Activated CD4-positive, alpha-beta T cell treated with anti-CD3 and anti-CD28 coated beads, Interleukin-2, Interleukin-6, amounts not matched to agents 100 ng/mL and 50 ng/mL, durations not matched to agents 16 hours and 8 hours (primary cell): ENCODE results near the gene FITM1.
A peak's percentile ranks its signal among the peaks of the same experiment; 100 is the strongest.

Experiments used
- DNase-seq: peaks from one replicate; pipeline ENCODE4 v3.0.0-alpha.2; 2020

FITM1 gene

GRCh38 chr14:24121210-24121609 is 9.2 kb upstream of the FITM1 start:
- DNase-seq: no peak

- no peak for DNase-seq
Observed at GRCh38 chr14:24122416-24122815, 8.0 kb upstream of the FITM1 start.

- DNase-seq: no peak
Observed at GRCh38 chr14:24122898-24123297, 7.6 kb upstream of the FITM1 start.

- no peak for DNase-seq
Observed at GRCh38 chr14:24123424-24124417, 6.7 kb upstream of the FITM1 start.

- no peak for DNase-seq
Observed at GRCh38 chr14:24126939-24127338, 3.5 kb upstream of the FITM1 start.

- DNase-seq: no peak
Observed at GRCh38 chr14:24127673-24128072, 2.8 kb upstream of the FITM1 start.

GRCh38 chr14:24129410-24129998 is 955 bp upstream of the FITM1 start:
- no peak for DNase-seq

GRCh38 chr14:24130717-24131548 is 474 bp downstream of the FITM1 start:
- DNase-seq: no peak

- DNase-seq: no peak
Observed at GRCh38 chr14:24131549-24131966, 1.1 kb downstream of the FITM1 start.

- no peak for DNase-seq
Observed at GRCh38 chr14:24132061-24132685, 1.7 kb downstream of the FITM1 start.

- no peak for DNase-seq
Observed at GRCh38 chr14:24132976-24133375, 2.5 kb downstream of the FITM1 start.

GRCh38 chr14:24133735-24134134 is 3.3 kb downstream of the FITM1 start:
- DNase-seq: no peak

GRCh38 chr14:24135584-24135833 is 5.0 kb downstream of the FITM1 start:
- DNase-seq: no peak

- peak; percentile 96 for DNase-seq
Observed at GRCh38 chr14:24135834-24136683, 5.6 kb downstream of the FITM1 start, which contains the start of gene PSME1. Gene PSME1 (plus strand): TSS chr14:24136194. CDS start chr14:24136263, 69 bp downstream.

- DNase-seq: peak; percentile 33
Observed at GRCh38 chr14:24136684-24137528, 6.4 kb downstream of the FITM1 start.

GRCh38 chr14:24137529-24138395 is 7.3 kb downstream of the FITM1 start:
- DNase-seq: no peak

- no peak for DNase-seq
Observed at GRCh38 chr14:24138396-24139271, 8.2 kb downstream of the FITM1 start.

GRCh38 chr14:24139272-24139934 is 8.9 kb downstream of the FITM1 start:
- peak; percentile 49 for DNase-seq
